ENCODE measurements around the gene PTDSS2.
"Not testable (repeated sequence)": the region's sequence is repeated elsewhere in the genome, so short reads cannot be mapped to it uniquely, and the experiment has no call there.

Gene PTDSS2

DNA sequence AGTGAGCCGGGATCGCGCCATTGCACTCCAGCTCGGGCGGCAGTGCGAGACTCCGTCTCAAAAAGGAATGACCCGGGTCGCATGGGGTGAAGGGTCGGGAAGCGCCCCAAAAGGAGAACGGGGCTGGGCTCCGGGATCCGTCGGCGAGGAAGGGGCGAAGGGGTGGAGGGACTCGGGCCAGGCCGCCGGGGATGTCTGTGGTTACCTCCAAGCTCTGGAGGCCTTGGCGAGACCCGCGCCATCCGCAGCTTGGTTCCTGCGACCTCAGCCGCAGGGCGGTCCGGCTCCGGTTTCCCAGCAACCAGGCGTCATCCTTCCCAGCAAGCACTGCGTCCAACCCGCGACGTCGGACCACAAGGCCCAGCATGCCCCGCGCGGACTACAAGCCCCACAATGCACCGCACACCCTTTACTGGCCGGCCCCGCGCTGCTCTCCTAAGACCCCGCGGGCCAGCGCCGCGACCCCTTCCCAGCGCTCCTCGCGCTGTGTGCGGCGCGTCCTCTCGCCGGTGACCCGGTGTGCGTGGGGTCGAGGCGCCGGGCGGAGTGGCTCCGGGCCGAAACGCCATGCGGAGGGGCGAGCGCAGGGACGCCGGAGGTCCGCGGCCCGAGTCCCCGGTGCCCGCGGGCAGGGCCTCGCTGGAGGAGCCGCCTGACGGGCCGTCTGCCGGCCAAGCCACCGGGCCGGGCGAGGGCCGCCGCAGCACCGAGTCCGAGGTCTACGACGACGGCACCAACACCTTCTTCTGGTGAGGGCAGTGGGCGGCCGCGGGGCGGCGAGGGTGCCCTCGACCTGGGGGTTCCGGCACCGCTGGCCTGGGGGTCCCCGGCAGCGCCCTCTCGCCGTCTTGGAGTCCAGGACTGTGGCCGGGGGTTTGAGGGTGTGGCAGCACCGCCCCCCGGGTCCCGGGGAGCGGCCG, at the start of gene PTDSS2:
Gene PTDSS2 (plus strand): TSS at position 391 of the 920 bp plus-strand sequence. CDS start 177 bp downstream, at position 568.
- peak; percentile 95 for DNase-seq

DNA sequence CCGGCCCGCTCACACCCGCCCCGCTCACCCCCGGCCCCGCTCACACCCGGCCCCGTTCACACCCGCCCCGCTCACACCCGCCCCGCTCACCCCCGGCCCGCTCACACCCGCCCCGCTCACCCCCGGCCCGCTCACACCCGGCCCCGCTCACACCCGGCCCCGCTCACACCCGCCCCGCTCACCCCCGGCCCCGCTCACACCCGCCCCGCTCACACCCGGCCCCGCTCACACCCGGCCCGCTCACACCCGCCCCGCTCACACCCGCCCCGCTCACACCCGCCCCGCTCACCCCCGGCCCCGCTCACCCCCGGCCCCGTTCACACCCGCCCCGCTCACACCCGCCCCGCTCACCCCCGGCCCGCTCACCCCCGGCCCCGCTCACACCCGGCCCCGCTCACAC, 48.9 kb upstream of the PTDSS2 start:
- not testable (repeated sequence) for DNase-seq

DNA sequence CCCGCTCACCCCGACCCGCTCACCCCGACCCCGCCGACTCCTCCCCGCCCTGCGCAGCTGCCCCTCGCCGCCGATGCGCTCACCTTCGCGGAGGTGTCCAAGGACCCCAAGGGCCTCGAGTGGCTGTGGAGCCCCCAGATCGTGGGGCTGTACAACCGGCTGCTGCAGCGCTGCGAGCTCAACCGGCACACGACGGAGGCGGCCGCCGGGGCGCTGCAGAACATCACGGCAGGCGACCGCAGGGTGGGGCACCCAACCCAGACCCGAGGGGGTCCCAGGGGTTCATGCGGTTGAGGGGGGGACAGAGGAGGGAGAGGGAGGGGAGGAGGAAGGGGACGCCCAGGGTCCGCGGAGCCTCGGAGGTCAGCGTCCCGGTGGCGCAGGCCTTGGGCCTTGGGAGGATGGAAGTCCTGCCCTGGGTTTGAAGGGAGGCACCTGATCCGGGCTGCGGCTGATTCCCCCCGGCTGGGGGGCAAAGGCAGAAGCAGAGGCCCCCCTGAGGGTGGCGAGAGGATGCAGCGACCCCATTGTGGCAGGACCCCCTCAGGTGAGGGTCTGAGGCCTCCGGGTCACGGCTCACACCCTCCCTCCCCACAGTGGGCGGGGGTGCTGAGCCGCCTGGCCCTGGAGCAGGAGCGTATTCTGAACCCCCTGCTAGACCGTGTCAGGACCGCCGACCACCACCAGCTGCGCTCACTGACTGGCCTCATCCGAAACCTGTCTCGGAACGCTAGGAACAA, 46.9 kb upstream of the PTDSS2 start:
- no peak for DNase-seq

DNA sequence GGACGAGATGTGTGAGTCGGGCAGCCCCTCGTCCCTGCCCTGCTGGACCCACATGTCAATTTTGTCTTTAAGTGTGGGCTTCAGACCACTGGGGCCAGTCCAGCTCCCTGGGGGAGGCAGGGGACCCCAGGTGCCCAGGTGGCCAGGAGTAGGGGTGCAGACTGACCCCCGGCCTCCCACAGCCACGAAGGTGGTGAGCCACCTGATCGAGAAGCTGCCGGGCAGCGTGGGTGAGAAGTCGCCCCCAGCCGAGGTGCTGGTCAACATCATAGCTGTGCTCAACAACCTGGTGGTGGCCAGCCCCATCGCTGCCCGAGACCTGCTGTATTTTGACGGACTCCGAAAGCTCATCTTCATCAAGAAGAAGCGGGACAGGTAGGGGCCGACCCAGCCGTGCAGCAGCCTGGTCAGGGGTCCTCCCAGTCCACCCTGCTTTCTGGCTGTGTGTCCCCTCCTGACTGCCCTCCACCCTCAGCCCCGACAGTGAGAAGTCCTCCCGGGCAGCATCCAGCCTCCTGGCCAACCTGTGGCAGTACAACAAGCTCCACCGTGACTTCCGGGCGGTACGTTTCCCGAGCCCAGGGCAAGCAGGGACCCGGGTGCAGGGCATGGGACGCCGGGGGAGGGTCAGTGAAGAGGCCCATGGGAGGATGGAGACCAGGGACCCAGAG, 46.2 kb upstream of the PTDSS2 start:
- DNase-seq, result no peak

DNA sequence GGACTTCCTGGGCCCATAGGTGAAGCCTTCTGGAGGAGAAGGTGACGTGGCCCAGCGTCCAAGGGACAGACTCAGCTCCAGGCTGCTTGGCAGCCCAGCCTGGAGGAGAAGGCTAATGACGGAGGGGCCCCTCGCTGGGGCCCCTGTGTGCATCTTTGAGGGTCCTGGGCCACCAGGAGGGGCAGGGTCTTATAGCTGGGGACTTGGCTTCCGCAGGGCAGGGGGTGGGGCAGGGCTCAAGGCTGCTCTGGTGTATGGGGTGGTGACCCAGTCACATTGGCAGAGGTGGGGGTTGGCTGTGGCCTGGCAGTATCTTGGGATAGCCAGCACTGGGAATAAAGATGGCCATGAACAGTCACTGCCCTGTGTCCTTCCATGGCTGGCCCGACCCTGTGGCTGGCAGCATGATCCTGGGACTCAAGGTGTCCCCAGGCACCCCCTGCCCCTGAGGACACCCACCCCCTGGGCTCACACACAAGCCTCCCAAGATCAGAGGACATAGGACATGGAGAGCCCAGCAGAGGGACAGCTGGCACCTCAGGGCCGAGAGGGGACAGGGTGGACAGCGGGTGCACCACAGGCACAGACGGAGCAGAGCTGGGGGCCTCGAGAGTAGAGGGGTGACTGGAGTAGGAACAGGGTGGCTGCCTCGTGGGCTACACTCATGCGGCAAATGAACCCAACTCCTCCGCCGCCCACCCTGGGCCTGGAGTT, 45.4 kb upstream of the PTDSS2 start:
- DNase-seq, result no peak

DNA sequence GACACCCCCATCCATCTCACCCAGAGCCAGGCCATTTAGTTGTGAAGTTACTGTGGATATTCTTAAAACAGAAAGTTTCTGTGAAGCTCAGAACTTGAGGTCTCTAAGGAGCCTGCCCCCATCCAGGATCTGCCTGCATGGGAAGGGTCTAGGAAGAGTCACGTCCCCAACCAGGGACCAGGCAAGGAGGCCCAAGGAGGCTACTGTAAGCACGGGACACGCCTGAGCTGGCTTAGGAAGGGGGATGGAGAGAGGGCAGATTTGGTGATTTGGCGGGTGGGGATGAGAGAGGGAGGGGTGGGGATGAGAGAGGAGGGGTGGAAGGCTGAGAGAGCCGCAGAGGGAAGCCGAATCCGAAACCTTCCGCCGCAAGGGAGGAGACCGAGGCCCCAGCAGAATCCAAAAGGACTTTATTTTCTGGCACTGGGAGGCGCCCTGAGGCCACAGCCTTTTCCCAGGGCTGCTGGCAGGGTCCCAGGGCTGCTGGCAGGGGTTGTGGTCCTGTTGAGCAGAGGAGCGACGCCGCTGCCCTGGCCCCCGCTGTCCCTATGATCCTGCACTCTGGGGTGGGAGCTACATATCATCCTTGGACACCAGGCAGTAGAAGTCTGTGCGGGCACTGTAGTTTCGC, 44.6 kb upstream of the PTDSS2 start:
- DNase-seq, result no peak

DNA sequence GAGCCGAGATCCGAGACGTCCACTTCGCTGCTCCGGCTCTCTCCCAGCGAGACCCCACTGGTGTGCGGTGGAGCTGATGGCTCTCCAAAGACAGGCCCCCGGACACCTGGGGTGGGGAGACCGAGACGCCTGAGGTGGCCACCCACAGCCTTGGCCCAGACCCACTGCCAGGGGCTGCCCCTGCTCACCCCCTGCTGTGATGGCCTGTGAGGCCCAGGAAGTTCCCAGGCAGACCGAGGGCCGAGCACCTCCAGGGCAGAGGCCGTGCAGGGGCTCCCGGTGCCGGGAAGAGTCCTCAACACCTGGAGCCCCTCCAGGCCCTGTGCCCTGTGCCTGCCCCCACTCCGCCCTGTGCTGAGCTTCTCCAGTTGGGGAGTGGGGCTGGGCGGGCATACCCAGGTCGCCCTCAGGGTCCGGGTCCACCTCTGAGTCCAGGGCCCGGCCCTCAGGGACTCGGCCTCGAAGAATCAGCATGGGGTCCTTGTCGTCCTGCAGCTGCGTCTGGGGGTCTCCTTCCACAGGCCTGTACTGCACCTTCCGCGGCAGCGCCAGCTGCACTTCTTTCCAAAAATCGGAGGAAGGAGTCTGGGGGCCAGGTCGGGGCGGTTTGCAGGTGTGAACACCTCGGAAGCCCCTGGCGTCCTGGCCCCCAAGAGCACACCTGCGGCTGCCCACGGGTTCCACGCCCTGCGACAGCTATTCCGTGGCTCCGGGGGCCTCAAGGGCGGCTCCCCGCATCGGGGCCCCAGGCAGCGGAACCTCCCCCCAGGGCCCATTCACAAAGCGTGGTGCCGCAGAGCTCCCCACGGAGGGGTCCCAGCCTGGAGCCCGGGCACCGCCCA, 43.9 kb upstream of the PTDSS2 start:
- no peak for DNase-seq

DNA sequence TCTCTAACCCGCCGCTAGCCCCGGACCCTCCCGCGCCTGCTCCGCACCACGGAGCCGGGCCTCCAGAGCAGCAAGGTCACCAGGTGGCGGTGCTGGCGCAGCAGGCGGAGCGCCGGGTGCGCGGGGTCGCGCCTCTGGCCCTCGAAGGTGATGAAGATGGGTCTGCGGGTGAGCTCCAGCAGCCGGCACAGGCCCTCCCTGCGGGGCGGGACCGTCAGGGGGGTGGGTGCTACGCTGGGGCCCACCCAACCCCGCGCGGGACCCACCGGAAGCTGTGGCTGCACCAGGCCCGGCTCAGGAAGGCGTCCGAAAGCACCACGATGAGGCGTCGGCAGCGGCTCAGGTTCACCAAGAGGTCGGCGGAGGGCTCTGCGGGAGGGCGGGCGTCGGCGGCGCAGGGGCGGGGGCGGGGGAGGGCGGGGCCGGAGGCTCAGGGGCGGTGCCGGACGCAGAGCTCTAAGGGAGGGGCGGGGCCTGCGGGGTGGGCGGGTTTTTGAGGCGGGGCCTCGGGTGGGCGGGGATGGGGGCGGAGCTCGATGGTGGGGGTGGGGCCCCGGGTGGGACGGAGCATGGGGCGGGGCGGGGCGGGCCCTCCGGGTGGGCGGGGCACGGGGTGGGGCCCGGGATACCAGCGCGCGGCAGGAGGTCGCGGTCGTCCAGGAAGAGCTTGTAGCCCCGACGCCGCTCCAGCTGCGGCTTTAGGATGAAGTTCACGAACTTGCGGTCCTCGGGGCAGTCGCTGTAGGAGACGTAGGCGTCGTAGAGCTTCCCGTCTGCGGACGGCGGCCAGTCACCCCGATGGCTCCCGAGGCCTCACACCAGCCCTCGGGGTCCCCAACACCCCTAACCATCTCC, 43.1 kb upstream of the PTDSS2 start:
- DNase-seq, result peak; percentile 67

DNA sequence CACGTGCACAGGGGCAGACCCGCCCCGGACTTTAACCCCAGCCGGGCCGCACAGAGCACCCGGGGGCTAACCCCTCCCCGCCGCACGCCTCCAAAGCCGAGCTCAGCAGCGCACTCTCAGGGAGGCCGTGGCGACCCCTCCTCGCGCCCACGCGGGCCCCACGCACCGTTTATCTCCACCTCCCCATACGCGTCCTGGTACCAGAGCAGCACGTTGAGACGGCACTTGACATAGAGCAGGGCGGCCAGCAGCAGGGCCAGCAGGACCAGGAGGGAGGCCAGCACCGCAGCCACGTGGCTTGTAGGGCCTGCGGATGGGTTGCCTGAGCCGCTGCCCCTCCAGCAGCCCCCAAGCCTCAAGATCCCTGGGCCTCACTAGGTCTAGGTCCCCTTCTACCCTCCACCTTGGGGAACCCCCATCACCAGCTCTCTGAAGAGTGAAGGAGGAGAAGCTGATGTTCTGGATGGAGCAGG, 42.4 kb upstream of the PTDSS2 start:
- no peak for DNase-seq

DNA sequence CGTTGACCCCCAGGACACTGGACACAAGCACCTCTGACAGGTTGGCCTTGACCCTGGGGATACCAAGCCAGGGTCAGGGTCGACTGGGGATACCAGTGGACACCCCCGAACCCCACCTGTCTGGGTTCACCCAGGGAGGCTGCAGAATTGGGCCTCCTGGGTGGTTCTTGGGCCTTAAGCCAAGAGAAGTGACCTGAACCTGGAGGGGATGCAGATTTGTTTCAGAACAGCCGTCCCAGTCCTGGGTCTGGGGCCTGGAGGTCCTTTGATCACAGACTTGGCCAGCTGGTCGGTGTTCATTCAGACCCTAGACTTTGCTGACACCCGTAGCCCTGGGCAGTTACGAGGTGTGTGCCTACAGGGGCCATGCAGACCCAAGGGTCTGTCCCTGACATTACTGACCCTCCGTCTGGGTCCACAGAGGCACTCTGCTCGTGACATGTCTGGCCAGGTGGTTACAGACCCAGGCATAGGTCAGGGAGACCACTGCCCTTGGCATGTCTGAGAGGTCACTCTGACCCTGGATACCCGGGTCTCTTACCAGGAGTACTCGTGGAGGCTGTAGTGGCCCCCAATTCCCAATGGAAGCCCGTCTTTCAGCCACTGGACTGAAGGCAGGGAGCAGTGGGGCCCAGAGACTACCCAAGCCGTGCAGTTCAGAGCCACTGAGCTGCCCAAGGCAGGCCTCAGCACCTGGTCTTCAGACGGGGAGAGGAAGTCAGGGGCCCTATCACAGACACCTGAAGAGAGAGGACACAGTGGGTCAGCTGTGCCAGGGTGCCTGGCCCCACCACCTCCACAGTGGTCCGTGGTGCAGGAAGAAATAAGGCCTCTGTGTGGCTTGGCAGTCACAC, 41.7 kb upstream of the PTDSS2 start:
- DNase-seq, result no peak

DNA sequence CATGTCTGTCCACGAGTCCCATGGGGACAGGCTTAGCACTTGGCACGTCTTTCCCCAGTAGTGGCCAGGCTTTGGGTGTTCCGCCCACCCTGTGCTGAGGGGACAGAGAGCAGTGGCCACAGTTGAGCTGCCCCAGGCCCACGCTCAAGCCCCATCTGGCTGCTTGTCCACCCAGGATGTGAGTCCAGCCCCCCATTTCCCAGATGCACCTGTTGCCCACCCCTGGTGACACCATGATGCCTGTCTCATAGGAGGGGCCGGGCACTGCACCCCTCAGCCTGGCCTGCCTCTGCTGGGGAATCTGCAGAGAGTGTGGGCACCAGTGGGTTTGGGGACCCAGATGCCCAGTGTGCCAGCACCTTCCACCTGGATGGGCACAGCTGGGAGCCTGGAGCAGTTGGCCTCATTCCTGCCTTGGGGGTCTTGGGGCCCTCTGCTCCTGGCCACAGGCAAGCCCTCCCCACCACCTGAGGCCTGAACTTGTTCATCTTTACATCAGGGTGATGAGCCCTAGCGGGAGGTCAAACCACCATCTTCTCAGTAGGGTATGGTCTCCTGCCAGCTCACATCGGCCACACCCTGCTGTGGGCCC, 41.0 kb upstream of the PTDSS2 start:
- no peak for DNase-seq

DNA sequence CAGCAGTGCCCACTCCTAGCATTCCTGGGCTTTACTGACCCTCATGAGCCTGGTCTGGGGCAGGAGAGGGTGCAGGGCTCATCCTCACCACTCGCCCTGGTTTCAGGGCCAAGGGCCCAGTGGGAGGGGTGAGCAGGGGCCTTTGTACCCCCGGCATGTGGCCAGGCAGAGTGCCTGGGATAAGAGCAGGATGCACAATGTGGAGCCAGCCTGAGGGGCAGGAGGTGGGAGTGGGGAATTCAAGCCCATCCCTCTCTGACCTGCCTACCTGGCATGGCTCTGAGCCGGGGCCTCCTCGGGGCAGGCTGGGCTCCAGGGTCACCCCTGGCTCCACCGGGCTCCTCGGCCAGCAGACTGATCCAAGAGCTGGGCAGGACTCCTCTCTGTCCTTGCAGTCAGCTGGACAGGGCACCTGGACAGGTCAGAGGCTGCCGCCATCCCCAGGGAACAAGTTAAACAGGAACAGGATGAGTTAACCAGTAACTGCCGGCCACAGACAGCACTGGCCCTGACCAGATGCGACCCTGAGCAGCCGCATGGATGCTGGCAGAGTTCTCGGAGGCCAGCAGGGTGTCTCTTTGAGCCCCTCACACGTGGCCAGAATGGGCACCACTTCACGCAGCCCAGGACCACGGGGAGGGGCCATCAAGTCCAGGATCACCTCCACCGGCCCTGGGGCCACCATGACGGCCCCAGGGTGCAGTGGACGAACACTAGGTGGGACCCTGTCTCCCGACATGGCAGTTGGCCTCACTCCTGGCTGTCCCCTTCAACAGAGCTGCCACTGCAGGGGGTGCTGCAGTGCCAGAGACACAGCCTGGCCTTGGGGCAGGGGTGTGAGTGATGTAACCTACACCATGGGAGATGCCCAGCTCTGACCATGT, 40.2 kb upstream of the PTDSS2 start:
- DNase-seq, result no peak

DNA sequence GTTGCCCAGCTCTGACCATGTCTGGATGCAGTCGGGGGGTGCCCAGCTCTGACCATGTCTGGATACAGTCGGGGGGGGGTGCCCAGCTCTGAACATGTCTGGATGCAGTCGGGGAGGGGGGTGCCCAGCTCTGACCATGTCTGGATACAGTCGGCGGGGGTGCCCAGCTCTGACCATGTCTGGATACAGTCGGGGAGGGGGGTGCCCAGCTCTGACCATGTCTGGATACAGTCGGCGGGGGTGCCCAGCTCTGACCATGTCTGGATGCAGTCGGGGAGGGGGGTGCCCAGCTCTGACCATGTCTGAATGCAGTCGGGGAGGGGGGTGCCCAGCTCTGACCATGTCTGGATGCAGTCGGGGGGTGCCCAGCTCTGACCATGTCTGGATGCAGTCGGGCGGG, 39.4 kb upstream of the PTDSS2 start:
- DNase-seq, result not testable (repeated sequence)

DNA sequence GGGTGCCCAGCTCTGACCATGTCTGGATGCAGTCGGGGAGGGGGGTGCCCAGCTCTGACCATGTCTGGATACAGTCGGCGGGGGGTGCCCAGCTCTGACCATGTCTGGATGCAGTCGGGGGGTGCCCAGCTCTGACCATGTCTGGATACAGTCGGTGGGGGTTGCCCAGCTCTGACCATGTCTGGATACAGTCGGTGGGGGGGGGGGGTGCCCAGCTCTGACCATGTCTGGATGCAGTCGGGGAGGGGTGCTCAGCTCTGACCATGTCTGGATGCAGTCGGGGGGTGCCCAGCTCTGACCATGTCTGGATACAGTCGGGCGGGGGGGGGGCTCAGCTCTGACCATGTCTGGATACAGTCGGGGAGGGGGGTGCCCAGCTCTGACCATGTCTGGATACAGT, 38.6 kb upstream of the PTDSS2 start:
- DNase-seq, result not testable (repeated sequence)

DNA sequence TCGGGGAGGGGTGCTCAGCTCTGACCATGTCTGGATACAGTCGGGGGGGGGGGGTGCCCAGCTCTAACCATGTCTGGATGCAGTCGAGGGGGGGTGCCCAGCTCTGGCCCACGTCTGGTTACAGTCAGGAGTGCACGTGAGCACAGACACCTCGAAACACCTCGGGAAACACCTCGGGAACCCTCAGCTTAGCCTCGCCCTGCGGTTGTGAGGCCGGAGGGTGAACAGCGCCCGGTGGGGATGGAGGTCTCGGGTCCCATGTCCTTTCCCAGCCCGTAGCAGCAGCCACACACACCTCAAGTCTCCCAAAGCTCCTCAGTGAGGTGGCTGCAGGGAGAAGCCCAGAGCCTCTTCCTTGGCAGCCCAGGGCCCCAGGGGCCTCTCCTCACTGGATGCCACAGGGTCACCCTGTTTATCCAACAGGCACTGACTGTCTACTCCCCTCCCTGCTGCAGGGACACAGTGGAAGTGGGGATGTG, 37.4 kb upstream of the PTDSS2 start:
- no peak for DNase-seq

DNA sequence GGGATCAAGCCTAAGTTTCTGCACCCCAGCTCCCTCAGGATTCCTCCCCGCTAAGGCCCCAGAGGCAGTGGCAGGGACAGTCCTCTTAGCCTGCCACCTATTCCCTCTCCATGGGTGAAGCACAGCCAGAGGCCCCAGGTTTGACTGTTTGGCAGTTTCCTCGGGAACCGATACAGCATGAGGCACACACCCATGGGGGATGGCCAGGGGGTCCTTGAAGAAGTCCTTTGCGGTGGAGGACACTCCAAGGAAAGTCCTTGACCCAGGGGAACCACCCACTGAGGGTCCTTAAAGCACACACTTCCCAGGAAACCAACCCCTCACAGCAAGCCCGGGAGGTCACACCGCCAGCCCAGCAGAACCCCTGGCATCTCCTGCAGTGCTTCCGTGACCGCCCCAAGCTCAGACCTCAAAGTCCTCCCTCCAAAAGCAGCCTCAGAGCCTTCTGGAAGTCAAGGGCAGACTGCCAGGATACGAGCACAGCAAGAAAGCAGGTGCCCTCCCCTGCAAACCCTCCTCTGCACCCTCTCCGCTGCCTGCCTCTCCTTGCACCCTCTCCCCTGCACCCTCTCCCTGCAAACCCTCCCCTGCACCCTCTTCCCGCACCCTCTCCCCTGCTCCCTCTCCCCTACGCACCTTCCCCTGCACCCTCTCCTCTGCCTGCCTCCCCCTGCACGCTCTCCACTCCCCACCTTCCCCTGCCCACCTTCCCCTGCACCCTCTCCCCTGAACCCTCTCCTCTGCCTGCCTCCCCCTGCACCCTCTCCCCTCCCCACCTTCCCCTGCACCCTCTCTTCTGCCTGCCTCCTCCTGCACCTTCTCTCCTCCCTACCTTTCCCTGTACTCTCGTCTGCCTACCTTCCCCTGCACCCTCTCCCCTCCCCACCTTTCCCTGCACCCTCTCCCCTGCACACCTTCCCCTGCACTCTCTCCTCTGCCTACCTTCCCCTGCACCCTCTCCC, 36.7 kb upstream of the PTDSS2 start:
- DNase-seq, result no peak

Measured in inflammatory macrophage treated with lipopolysaccharide for 4 hours (primary cell).